SKM-1 treated with dmso at 0.1 percent for 144 hours (cell line): ENCODE results near the gene C5orf58.
A peak's percentile ranks its signal among the peaks of the same experiment; 100 is the strongest.
"Not testable (repeated sequence)": the region's sequence is repeated elsewhere in the genome, so short reads cannot be mapped to it uniquely, and the experiment has no call there.

Experiments used
- DNase-seq: peaks from one replicate; lab custom pipeline; 2025; ENCODE audit not compliant: unreplicated experiment; lab: John Stamatoyannopoulos, UW

The C5orf58 gene

DNA sequence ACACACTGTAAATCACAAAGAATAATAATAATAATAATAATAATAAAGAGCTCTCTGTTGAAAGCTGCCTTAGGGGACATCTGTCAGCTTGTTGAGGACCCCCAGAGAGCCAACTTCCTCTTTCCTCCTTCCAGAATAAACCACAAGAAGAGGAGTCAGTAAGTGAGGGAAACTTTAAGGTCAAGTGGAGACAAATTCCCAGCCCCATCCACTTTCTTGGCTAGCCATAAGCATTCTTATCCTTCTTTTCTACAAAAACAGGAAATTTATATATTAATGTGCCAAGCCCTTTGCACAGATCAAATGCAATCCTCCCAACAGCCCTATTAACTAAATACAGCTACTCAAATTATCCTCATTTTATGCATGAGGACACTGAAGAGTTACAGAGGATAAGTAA, 9.4 kb upstream of the C5orf58 start:
- DNase-seq = no peak

DNA sequence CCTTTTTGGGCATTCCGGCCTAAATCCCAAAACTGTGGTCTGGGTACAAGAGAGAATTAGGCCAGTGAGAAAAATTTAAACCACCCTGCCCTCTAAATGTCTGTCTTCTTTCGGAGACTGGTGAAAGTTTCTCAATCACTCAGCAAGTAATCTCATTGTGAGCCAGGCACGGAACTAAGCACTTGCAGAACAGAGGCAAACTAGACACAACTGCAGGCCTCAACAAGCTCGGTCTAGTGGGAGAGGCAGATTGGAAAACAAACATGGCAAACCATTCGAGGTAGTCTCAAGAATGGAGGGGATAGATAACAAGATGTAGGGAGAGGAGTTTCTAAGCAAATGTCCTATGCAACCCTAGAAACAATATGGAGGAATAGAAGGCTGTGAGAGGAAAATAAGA, 8.9 kb upstream of the C5orf58 start:
- DNase-seq = no peak

DNA sequence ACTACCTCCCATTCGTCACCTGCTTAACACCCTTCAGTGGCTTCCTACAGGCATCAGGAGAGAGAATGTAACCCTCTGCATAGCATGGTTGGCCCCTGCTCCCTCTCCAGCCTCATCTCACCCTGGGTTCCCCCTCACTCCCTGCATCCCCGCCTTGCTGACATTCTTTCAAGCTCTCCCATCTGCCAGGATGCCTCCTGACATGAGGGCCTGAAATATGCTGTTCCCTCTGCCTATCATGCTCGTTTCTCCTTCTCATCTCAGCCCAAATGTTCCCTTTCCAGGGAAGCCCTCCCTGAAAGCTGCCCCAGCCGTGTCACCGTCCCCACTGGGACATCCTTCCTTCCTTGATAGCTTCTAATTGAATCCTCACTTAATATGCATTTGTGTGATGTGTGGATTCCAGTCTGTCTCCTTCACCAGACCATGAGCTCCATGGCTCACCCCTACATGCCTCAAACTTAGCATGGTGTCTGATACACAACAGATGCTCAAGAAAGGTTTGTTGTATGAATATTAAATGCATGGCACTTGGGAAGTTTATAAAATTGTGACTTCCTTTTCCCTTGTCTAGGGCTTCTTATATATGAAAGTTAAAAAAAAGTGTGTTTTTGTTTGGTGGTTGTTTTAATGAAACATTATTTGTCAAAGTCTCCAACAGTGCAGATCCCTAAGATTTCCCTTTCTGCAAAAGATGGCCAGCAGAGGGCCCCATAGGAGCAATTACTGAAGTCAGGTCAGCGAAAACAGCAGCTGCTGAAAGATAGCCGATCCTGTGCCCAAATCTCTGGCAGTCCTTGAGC, 7.3 kb upstream of the C5orf58 start:
- DNase-seq = peak; percentile 70

DNA sequence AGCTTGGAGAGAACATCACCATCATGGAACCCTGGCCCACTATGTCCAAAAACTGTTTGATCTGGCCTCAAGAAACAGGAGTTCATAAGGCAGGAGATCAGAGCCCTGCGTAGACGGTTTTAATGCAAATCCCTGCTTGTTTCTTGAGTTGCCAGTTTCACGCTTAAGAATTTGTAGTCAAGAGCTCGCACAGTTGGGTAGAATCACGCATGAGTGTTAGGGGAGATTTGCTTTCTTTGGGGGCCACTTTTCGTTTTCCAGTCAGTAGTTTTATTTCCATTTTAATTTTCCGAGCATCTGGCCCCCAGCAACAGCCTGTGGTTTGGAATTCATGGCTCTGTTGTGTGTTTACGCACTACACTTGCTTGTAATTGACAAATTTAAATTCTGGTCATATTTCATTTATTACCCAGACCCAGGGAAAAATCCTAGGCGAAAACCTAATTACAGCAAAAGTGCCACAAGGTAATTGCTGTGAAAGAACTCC, 6.6 kb upstream of the C5orf58 start:
- DNase-seq = no peak

DNA sequence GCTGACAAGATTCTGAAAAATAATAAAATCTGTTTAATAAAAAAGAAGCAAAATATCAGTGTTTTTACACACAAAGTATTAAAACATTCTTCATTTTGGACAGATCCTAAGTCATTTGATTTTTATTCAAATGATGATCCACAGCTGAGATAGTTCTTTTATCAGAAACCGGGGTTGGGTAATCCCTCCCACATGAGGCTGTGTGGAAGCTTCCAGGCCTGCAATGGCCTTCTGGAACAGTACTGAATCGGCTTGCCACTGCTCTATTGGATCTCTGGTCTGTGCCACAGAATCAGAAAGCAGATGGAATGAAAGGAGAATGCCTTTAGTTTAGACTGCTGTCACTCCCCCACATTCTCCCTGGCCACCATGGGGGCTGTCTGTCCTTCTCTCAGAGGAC, 6.1 kb upstream of the C5orf58 start:
- no peak for DNase-seq

DNA sequence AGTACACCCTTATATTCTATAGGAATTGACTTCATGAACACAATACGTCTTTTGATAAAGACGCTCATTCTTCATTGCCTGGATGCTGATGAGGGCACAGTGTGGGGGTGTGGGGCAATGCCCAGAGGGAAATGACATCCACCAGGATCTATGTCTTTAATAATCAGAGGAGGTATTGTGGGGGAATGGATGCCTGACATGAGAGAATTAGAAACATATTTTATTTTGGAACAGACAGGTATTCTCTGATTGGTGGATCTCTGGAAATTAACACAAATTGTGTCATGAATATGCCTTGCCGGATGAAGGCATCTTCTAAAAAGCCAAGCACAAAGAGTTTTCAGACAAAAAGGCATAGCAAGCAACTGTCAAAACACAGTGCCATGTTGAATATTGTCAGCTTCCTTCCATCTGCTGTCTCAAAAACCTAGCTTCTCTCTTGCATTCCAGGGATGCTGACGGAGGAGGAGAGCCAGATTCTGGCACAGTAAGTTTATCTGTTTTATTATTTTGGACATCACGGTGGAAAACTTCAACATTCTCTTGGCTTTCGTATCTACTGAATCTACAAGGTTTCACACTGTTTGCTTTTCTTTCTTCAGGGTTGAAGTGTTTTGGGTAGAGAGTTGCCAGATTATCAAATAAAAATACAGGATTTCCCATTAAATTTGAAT, 3.9 kb upstream of the C5orf58 start:
- no peak for DNase-seq

DNA sequence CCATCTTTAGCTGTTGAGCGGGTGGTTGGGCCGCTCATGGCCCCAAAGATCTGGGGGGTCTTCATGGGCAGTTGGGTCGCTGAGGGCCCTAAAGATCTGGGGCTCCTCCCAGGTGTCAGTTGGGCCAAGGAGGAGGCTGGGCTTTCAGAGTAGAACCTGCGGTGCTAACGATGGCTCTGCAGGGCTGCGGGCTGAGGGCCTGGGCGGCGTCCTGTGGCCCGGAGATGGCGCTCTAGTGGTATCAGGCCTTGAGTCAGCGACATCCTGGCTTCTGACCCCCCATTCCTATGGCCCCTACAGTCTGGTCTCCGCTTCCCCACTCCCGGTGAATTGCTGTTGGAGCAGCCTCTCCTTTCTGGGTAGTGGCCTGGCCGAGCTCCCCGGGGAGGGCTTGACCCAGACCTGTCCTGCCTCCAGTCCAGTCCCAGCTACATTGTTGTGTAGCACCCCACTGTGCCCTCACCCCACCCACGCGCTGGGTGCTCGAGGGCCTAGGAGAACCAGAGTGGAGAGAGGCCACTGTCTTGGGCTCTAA, 640 bp downstream of the C5orf58 start:
- DNase-seq = no peak

DNA sequence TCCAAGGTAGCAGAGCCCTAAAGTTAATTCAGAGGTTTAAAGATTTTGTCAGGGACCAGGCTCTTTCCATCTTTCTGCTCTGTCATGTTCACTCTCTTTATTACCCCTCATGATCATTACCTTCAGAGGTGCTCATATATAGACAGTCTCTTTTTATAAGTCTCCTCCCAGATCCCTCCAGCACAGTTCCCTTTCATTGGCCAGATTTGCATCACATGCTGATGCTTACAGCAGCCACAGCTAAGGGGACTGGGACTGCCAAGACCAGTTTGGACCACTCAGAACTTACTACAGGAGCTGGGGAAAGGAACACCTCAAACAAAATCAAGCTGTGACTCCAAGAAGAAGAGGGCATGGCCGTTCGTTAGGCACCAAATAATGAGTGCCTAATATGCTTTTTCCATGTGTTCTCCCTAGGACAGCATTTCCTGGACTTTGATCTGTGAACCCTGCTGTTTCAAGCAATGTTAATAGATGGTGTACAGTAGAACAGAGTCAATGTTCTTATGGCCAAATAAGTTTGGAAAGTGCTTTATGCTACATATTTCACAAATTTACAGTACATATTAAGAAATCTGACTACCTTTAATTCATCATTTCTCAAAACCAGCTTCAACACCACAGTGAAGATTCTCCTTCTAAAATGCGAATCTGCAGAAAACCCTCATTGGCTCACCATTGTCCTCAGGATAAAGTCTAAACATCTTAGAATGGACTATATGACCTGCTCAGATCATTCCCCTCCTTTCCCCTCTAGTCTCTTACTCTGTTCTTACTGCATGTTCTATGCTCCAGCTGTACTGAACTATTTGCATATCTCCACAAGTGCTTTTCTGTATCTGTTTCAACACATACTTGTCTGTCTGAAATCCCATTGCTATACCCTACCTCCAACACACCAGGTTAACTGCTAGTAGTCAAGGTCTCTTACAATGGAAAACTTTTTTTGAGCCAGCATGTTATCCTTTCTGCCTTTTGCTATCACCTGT, 3.4 kb downstream of the C5orf58 start:
- DNase-seq = no peak

DNA sequence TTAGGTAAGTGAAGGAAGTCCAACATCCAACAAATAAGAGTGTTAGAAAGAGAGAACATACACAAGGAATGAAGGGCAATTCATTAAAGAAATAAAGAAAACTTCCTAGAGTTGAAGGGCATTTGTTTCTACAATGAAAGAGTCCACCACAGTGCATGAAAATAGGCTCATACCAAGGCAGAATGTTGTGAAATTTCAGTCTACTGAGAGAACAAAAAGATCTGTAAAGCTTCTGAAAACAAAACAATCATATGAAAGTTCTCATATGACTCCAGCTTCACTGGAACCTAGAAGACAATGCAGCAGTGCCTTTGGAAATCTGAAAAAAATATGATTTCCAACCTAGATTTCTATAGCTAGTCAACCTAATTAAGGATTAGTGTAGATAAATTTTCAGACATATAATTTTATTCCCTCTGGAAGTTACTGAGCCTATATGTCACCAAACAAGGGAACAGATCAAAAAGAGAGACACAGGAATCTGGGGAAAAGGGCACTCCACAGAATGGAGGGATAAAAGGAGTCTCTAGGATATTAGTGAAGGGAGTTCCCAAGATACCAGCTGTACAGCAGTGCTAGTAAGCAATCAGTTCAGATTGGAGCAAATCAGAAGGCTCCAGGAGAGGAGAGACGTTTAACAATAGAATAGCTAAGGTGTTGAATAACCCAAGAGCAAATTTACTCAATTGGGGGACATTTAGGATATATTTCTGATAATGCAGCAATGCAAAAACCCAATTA, 5.8 kb downstream of the C5orf58 start:
- DNase-seq = no peak

DNA sequence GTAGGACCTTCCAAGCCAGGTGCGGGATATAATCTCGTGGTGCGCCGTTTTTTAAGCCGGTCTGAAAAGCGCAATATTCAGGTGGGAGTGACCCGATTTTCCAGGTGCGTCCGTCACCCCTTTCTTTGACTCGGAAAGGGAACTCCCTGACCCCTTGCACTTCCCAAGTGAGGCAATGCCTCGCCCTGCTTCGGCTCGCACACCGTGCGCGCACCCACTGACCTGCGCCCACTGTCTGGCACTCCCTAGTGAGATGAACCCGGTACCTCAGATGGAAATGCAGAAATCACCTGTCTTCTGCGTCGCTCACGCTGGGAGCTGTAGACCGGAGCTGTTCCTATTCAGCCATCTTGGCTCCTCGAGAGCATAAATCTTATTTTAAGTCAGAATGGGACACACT, 12.7 kb downstream of the C5orf58 start:
- not testable (repeated sequence) for DNase-seq

DNA sequence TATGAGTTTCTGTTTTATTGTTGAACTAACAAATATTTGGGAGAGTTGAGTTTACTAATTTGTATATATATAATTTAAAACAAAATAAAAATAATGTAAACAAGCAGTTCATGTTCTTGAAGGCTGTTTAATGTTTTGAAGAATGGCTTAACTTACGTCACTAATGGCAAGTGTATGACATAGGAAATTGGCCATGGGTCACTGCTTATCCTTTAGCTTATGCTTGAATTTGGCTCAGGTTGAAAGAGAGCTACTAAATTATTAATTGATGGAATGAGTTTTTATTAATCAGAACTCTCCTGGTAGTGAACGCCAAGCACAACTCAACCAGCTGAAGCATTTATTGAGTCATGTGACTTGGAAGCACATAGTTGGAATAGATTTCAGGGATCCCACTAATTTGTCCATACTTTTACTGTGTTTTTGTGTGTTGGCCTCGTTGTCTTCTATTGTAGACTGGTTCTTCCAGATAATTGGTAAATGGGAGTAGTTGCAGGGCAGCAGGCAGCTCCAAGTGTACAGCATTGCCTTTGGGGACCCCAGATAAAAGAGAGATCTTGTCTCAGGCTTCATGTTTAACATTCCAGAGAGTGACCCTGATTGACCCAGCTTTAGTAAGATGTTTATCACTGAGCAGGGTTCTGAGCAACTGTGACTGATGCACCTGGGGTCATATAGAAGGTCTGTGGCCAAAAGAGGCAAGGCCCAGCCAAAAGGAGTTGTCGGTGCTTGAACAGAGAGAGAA, 13.5 kb downstream of the C5orf58 start:
- no peak for DNase-seq

DNA sequence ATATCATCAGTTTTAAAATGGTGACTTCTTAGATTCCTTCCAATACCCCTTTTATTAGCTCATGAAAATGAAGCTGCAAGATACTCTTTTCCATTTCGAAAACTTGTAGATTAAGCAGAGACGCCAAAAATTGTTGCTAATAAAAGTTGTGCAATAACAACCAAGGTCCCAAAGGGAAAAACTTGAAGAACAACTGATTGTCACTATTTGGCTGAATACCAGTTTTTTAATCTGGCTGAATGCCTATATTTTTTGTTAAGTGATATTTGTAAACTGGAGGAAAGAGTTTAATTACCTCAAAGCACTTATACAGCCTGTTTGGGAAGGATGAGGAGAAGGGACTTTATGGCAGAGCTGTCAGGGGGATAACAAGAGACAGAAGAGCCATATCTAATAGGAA, 14.6 kb downstream of the C5orf58 start:
- no peak for DNase-seq

DNA sequence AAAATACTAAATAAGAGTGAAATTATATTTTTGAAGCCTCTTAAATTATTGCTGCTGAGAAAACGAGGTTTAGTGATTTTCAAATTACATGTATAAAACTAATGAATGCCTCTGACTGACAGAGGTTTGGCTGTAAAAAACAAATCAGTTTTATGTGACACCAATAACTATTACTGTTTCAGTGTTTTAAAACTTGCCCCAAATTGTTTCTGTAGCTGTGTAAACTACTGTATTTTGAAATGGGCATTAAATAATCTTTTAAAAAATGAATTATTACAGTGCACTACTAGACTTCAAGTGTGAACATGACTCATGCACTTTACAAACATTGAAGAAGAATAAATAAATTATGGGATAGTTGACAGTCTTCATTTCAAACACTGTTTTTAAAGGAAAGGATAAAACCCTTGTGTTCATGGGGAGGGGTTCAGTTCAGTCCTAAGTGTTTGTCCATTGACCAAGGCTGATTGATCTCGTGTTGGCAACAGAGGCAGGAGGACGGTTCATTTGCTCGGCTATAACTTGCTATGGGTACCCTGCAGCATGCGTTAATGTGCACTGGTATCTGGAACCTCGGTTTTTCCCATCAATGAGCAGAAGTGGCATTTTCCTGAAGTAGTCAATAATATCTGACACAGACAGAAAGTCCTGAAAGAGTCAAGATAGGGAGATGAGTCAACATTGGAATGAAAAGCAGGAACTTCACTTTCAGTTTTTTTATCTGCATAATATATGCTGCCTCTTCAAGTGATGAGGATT, 15.6 kb downstream of the C5orf58 start:
- DNase-seq = no peak

DNA sequence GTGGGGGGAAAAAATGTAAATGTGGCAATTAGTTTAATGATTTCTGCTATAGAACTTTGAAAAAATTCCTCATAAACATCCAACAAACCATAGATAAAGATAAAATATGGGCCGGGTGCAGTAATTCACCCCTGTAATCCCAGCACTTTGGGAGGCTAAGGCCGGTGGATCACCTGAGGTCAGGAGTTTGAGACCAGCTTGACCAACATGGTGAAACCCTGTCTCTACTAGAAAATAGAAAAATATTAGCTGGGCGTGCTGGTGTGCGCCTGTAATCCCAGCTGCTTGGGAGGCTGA, 16.1 kb downstream of the C5orf58 start:
- not testable (repeated sequence) for DNase-seq

DNA sequence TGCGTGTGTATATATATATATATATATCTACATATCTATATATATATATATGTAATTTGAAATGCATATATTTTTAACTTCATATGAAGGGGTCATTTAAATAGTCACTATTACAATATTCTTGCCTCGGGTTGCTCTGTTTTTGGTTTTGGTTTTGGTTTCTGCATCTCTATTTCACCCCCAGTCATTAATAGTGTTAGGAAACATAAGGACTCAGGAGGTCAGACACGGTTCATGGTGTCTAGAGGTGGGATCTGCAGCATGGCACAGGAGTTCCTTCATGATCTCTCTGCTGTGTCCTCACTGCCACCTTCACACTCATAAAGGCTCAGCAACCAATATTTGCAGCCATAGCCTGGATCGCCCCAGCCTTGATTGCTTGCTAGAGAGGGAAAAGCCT, 16.6 kb downstream of the C5orf58 start:
- DNase-seq = no peak

DNA sequence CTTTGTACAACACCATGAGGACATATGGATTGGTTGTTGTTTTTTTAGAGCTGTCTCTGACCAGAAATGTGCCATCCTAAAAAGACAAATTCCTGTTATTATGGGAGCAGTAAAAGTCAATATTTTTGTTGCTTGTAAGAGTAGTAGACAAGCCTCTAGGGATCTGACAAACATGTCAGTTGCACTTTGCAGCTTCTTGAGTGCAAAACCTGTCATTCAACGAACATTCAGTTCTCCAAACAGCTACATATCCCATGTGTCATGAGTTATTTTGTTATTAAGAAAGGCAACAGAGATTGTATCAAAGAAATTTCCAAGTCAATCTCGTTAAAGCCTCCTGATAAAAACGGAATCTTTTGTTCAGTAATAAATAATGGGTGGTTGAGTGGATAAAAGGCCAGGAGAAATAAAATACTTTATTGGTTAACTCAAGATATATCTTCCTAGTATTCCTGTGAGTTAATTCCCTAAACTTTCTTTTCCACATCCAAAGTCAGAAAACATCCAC, 18.1 kb downstream of the C5orf58 start:
- no peak for DNase-seq

DNA sequence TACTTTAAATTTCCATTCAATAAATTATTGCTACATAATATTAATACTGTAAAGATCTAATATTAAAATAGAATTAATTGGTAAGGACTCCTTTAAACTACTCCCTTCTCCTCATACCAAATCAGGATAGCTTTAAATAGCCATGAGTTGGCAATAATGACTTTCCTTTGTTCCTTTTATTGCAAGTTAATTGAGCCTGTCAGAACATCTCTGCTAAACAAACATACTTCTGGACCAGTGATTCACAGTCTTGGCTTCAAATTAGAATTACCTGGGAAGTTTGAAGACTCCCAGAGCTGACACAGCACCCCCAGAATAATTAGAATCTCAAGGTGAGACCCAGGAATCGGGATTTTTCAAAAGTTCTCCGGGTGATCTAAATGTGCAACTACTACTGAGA, 18.7 kb downstream of the C5orf58 start:
- no peak for DNase-seq

DNA sequence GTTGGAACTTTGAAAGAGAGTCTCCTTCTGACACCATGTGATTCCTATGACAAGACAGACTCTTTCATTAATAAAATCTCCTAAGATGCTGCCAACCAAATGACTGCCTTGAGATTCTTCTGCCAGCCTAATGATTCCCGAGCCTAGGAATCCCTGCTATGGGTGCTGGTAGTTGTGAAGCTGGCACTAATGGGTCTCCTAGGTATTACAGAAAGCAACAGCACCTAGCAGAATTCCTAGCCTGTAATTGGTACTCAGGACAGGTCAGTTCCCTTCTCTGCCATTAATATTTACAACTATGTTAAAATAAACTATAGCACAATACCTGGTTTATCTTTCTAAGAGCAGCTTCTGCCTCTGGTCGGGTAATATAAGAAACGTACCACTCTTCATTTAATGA, 19.3 kb downstream of the C5orf58 start:
- no peak for DNase-seq
